AG04449 (cell line): ENCODE results near the gene UROC1.

Source experiments
- CTCF ChIA-PET: fragments of 350-600 bp; formaldehyde crosslinking; extraction: SDS; loops from one replicate; lab custom pipeline; 2021; ENCODE audit warnings: antibody characterized with exemption; lab: Yijun Ruan, JAX
- POLR2A ChIA-PET: fragments of 400-600, 350-600 bp; formaldehyde crosslinking; extraction: SDS; loops from one replicate; lab custom pipeline; 2020; ENCODE audit warnings: antibody characterized with exemption, inconsistent platforms; lab: Yijun Ruan, JAX
- DNase-seq: peaks from one replicate; pipeline ENCODE4 v3.0.0-alpha.2; 2010; ENCODE audit warnings: low read depth, low spot score
- H3K4me3 ChIP-seq: 2 replicates; pipeline ENCODE4 v1.5.1; 2011; ENCODE audit warnings: low read depth, mild to moderate bottlenecking, control low read depth, low read length
- TF ChIP-seq, protein P1 (sequence below): IDR thresholded peaks from one replicate; pipeline ENCODE4 v1.5.1; 2011; ENCODE audit warnings: mild to moderate bottlenecking, moderate library complexity, low read length, control low read depth, inconsistent platforms; ENCODE audit not compliant: insufficient read depth; ENCODE audit errors: missing control alignments

The UROC1 gene

DNA sequence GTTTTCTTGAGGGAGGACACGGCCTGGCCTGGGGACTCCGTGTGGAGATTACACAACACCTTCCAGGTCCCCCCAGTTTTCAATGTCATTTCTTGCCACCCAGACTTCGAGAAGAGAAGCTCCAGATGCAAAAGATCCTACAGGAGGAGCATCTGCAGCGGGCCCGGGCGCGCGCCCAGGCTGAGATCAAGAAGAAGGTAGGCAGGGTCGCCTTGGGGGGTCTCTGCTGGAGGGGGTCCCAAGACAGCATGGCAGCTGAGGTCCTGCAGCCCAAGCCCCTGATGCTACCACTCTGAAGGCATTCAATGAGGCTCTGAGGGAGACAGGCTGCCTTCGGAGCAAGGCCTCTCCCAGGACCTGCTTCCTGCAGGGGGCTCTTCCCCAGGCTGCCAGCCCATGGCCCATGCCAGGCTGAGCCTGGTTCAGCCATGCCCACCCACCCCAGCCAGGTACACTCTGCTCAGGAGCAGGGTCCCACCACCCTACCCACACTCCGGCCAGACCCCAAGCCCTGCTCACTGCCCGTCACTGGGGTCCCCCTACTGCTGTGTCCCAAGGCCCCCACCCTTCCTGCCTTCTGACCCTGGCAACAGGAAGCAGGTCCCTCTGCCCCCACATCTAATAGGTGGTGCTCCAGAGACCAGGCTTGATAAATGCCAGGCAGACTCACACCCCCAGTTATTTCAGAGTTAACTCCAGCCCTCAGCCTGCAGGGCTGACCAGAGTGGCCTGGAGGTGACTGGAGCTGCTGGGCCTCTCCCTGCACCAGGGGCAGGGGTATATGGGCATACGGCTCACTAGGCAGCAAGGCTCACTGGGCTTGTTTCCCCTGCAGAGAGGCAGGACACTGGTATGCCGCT, 81.9 kb downstream of the UROC1 start:
- H3K4me3 ChIP-seq, result no peak overlapping the region
- DNase-seq, result no peak
- ChIA-PET CTCF (interaction anchor here (0.9 kb wide), 1 partner anchor 11 kb away, joined by 3 read pairs; no protein-coding TSS in a partner anchor), POLR2A (no interaction called here)
- TF ChIP-seq, protein P1, sequence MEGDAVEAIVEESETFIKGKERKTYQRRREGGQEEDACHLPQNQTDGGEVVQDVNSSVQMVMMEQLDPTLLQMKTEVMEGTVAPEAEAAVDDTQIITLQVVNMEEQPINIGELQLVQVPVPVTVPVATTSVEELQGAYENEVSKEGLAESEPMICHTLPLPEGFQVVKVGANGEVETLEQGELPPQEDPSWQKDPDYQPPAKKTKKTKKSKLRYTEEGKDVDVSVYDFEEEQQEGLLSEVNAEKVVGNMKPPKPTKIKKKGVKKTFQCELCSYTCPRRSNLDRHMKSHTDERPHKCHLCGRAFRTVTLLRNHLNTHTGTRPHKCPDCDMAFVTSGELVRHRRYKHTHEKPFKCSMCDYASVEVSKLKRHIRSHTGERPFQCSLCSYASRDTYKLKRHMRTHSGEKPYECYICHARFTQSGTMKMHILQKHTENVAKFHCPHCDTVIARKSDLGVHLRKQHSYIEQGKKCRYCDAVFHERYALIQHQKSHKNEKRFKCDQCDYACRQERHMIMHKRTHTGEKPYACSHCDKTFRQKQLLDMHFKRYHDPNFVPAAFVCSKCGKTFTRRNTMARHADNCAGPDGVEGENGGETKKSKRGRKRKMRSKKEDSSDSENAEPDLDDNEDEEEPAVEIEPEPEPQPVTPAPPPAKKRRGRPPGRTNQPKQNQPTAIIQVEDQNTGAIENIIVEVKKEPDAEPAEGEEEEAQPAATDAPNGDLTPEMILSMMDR, result no peak

DNA sequence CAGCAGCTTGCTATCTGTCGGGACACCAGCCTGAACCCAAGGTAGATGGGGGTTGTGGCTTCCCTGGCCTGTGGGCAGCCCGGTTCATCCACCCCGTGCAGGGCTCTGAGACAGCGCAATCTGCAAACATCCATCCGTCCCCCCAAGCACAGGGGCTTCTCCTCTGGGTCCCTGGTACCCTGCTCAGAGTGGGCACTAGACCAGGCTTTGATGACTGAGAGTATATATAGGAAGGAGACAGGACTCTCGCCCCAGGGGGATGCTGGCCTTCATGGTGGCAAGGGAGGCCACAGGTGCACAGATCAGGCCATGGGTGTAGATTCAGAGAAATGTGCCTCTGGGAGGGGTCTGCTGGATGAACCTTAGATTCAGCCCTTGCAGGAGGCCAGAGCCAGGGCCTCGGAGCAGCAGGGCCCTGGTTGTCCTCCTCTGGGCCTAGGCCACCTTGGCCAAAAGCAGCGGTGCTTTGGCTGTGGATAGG, 82.6 kb downstream of the UROC1 start:
- ChIA-PET CTCF (no interaction called here), POLR2A (no interaction called here)
- TF ChIP-seq, protein P1, result no peak
- H3K4me3 ChIP-seq, result no peak overlapping the region
- no peak for DNase-seq

DNA sequence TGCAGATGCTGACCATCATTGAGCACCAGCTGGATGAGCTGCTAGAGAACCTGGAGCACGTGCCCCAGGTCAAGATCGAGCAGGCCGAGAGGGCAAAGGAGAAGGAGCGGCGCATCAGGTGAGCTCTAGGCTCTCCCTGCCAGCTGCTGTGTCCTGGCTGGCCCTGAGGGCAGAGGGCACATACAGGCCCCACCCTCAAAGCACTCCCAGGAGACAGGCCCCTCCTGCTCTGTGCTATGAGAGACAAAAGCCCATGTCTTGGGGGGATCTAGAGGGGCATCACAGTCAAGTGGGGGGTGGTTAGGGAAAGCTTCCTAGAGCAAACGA, 83.3 kb downstream of the UROC1 start:
- no peak overlapping the region for H3K4me3 ChIP-seq
- TF ChIP-seq, protein P1, result no peak
- ChIA-PET POLR2A (no interaction called here), CTCF (no interaction called here)
- no peak for DNase-seq

DNA sequence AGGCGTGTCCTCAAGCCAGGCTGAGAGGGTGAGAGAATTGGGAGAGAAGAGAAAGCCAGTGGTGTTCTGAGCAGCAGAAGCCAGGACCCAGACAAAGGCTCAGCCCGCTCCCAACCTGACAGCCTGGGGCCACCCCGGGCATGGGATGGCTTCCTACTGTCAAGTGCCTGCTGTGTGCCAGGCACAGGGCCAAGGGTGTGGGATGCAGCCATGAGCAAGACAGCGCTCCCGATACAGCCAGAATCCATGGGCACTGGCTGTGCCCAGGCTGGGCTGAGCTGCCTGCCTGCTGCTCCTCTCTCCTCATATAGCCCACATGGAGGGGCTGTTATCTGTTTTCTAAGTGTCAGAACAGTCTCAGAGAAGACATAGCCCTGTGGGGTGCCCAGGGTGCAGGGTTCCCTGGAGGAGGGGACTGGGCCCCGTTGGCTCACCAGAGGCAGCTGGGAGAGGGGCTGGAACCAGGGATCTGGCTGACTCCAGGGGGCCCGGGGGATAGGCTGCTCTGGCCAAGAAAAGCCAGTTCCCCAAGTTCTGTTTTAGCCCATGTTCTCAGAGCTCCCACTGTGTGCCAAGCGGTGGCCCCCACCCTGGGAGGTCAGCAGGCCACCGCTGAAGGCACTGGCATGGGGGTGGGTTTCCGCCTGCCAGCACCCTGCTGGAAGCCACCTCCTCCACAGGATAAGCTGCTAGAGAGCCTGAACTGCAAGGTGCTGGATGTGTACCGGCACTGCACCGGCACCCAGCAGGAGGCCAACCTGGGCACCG, 83.9 kb downstream of the UROC1 start:
- no peak for DNase-seq
- CTCF ChIA-PET, result no interaction called here
- POLR2A ChIA-PET, result no interaction called here
- TF ChIP-seq, protein P1, result no peak
- no peak overlapping the region for H3K4me3 ChIP-seq

DNA sequence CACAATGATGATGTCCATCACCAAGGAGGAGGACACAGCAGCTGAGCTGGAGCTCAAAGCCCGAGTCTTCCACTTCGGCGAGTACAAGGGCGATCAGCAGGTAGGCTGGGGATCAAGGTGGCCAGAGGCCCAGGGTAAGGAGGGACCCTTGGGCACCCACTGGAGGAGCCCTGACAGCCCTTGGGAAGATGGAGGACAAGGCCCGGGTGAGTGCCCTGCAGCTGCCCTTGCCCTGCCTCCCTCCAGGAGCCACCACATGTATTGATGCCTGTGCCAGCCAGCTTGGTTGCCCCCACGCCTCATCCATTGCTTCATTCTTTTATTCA, 84.5 kb downstream of the UROC1 start:
- CTCF ChIA-PET, result no interaction called here

More for the DNA sequence above, 84.5 kb downstream of the UROC1 start:
- DNase-seq, result no peak
- H3K4me3 ChIP-seq, result no peak overlapping the region
- TF ChIP-seq, protein P1, result no peak
- POLR2A ChIA-PET, result no interaction called here
